HG03196 (cell line): ENCODE measurements around the gene GRM4.
"Not testable (repeated sequence)": the region's sequence is repeated elsewhere in the genome, so short reads cannot be mapped to it uniquely, and the experiment has no call there.

Experiments used
- ATAC-seq: cut with Tn5 transposase; IDR thresholded peaks from one replicate; pipeline ENCODE4 v1.9.1; 2021; ENCODE audit not compliant: unreplicated experiment

GRM4 gene

DNA sequence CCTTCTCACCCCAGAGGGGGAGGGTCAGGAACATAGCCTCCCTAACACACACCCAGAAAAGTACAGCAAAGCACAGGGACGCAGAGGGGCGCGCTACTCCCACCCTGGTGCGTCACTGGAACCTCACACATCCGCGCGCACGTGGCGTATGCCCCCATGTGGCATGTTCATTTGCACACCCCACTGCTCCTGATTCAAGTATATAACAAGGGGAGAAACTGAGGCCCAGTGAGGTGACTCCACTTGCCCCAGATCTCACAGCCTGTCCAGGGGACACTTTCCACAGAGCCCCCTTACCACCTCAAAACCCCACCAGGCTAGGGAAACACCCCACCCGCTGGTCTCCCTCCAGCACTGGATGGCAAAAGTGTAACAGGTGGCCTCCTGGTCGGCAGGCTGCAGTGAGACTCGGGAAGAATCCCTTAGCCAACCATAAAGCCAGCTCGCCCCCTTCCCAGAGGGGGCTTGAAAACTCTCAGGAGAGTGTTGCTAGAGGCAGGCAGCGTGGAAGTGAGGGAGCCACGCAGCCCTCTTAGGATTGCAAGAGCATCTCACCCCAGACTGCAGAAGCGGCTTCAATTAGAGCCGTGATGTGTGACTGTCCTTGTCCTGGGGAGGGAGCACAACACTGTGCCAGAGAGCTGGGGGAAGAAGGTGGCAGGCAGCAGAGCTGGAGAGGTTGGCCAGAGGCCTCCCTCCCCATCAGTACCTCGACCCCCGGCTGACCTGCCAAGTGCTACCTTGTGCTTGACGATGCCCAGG is at the start of gene GRM4:
GRM4 (minus strand) TSS at position 67 of the 762 bp plus-strand sequence. CDS start 12,591 bp downstream, outside the sequence.
- no peak for ATAC-seq

DNA sequence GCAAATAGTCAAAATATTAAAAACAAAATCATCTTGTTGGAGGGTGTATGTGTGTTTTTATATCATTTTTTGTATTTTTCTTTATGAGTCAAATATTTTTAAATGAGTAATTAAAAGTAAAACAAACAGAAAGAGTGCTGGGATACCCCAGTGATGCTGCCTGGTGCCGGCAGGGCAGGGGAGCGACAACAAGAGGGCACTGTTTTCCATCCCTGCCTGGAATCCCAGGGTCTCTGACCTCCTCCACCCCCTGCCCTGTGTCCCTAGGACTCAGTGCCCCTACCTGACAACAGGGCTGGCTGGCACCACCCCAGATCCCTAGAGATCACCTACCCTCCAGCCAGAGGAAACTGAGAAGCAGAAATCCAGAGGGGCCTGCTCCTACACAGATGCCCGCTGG is 48.9 kb upstream of the GRM4 start:
- no peak for ATAC-seq

DNA sequence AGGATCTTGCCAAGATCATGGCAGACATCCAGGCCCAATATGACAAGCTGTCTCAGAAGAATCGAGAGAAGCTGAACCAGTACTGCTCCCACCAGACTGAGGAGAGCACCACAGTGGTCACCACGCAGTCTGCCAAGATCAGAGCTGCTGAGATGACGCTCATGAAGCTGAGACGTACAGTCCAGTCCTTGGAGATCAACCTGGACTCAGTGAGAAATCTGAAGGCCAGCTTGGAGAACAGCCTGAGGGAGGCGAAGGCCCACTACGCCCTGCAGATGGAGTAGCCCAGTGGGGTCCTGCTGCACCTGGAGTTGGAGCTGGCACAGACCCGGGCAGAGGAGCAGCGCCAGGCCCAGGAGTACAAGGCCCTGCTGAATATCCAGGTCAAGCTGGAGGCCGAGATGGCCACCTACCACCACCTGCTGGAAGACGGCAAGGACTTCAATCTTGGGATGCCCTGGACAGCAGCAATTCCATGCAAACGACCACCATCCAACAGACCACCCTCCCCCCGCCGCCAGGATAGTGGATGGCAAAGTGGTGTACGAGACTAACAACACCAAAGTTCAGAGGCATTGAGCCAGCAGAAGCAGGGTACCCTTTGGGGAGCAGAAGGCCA is 44.7 kb upstream of the GRM4 start:
- no peak for ATAC-seq

DNA sequence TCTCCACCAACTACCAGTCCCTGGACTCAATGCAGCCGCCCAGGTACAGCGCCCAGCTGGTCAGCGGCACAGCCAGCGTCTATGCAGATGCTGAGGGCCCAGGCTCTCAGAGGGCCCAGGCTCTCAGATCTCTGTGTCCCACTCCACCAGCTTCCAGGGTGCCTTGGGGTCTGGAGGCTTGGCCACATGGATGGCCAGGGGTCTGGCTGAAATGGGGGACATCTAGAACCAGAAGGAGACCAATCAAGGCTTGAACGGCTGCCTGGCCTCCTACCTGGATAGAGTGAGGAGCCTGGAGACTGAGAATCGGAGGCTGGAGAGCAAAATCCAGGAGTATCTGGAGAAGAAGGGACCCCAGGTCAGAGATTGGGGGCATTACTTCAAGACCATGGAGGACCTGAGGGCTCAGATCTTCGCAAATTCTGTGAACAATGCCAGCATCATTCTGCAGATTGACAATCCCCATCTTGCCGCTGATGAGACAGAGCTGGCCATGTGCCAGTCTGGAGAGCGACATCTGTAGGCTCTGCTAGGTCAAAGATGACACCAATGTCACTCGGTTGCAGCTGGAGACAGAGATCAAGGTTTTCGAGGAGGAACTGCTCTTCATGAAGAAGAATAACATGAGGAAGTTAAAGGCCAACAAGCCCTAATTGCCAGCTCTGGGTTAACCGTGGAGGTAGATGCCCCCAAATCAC is 44.1 kb upstream of the GRM4 start:
- ATAC-seq: no peak

DNA sequence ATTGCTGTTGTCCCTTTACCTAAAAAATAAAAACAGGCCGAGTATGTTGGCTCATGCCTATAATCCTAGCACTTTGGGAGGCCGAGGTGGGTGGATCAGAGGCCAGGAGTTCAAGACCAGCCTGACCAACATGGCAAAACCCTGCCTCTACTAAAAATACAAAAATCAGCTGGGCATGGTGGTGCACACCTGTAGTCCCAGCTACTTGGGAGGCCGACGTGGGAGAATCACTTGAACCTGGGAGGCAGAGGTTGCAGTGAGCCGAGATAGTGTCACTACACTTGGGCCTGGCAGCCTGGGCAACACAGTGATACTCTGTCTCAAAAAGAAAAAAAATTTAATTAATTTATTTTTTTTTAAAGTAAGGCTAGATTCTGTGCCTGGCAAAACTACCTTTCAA is 38.8 kb upstream of the GRM4 start:
- not testable (repeated sequence) for ATAC-seq

DNA sequence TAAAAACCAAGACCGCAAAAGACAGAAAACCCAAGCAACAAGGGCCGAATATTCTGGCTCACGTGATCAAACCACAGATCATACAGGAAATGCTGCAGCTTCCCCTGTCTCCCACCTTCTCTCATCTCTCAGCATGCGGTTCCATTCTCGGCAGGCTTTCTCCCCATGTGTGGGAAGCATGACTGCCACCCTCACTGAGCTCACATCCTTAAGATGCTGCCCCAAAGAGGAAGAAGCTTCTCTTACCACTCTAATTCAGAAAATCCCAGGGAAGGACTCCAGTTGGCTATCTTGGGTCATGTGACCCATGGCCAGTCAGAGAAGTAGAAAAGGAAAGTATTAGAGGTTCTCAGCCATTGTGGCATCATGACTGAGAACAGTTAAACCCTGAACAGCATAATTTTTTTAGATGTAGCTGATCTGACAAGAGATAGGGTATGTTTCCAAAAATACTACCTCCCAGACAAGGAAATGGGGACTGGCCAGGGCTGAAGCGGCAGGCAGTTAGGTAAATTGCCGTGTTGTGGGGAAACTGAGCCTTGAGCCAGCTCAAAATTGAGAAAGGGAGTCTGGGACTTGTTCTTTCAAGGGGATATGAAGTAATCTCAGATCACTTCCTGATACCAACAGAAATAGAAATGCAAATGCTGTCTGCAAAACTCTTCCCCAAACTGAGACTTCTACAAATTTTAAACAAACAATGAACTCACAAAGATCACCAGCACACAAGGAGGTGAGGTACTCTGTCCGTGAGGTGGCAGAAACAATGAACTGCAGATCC is 37.1 kb upstream of the GRM4 start:
- ATAC-seq: no peak

DNA sequence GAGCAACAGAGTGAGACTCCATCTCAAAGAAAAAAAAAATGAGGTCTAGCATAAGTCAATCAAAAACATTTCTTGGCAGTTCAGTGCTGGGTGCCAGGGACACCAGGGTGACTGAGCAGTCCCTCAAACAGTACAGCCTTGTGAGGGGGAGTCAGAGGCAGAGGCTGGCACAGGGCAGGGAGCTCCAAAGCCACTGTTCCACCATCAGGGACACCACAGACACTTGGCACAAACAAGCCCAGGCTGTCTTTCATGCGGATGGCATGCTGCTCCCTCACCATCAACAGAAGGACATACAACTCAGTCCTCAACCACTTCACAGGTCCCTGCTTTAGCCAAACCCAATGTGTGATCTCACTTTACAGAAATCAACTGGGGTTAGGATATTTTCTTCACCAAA is 36.0 kb upstream of the GRM4 start:
- no peak for ATAC-seq

DNA sequence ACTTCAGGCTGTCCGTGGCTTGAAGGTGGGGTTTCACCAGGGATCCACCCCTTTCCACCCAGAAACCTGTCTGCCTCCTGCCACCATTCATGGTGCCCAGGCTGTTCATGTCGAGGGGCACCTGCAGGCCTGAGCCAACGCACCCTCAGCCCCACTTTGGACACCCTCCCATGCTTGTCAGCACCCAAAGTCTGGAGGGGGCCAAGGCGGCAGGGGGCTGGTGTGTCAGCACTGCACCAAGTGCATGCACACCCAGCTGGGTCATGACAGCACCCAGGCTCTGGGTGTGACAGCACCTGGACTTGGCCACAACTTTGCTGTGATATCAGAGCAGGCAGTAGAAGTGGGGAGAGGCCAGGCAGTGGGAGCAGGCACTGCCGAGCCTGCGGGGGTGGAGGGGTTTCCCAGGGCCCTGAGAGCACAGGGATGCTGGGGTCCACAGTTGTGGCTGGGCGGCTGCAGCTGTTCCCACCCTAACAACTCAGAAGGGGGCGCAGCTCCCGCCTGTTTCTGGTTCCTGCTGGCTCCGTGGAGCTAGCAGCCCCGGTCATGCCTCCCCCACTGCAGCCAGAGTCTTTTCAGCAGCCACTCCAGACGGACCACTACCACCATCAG is 33.3 kb upstream of the GRM4 start:
- no peak for ATAC-seq

DNA sequence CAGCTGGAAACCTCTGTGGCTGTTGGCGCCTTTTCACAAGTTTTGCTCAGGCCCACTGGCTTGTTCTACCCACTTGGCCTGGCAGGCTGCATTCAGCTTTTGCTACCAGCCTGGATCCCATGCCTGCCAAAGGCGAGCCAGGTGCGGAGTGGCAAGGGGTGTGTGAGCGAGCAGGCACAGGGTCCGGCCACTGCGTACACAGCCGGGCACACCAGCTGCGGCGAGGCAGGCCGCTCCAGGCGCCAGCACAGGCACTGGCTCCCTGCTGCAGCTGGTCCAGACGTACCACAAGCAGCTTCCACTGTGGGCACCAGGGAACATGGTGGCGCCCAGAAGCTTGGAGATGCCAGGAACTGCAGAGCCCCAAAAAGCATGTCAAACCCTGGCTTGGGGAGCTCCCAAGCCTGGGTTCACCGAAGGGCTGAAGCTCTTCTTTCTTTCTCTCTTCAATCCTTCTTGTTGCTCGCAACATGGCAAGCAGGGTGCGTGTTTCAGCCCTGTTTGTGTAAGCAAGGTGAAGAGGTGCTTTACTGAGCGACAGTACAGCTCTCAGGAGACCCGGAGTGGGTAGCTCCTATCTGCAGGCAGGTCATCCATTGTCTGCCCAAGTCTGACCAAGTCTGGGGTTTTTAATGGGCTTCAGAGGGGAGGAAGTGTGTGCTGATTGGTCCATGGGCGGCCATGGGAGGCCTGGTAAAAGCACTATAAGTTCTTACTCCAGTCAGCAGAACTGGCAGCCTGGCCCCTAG is 32.6 kb upstream of the GRM4 start:
- no peak for ATAC-seq

DNA sequence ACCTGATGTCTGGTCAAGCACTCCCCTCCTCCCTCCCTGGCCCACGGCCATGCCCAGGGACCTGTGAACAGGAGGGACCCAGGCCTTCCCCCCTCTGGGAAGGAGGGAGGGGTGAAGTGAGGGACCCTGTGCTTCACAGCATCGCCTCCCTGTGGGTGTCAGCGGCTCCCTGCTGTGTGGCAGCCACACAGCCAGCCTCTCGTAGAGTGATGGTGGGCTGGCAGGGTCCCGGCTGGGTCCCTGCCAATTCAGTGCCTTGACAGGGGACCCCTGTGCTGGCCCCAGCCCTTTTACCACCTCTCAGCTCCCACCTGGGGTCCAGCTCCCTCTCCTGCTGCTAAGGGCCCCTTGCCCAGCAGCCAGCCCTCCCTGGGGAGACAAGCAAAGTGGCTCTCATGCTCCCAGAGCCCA is 31.3 kb upstream of the GRM4 start:
- no peak for ATAC-seq

DNA sequence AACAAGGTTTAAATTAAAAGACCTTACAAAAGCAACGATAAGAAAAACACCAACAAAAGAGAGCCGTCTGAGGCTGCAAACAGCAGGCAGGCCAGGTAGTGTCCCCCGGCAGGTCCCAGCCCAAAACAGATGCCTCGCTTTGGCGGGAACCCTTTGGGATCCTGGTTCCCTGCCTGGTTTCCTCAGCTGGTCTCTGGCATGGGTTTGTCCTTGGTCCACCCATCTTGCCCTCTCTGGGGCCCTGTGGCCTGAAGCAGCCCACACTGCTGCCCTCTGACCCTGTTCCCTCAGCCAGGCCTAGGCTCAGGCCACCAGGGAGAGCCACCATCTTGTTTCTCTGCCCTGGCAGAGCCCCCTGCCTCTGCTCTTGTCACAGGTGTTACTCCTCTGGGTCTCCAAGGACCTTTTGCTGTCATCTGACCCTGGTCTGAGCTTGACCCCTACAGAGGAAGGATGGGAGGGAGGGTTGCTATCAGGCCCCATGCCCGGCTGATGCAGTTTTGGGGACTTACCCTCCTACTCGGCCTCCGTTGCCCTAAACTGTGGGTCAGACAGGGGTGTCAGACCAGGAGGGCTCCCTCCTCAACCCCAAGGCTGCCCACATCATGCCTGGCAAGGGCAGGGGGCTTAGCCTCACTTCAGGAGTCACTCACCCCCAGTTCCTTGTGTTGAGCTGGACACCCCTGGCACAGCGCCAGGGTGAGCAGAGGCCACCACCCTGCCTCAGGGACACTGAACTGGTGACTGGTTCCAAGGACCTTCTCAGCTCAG is 30.6 kb upstream of the GRM4 start:
- no peak for ATAC-seq

DNA sequence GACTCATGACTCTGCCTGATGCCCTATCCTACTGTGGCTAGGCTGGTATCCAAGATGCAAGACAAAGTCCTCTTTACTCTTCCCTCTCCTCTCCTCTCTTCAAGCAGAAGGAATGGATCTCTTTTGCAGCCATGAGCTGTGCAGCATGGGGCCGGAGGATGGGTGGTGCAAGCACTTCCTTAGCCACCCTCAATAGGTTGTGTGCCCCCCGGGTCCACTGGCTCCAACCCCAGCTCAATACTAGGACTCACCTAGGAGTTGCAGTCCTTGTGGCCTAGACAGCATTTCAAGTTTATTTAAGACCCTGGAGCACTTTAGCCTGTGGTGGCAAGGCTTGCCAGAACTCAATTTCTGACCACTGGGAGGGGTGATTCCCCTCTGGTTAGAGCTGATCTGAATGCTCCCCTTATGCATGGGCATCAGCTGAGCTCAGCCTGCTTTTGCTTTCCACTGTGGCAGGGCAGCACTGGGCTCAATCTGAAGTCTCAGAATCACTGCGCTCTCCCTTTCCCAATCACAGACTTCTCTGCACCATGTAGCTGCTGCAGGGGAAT is 29.0 kb upstream of the GRM4 start:
- no peak for ATAC-seq

DNA sequence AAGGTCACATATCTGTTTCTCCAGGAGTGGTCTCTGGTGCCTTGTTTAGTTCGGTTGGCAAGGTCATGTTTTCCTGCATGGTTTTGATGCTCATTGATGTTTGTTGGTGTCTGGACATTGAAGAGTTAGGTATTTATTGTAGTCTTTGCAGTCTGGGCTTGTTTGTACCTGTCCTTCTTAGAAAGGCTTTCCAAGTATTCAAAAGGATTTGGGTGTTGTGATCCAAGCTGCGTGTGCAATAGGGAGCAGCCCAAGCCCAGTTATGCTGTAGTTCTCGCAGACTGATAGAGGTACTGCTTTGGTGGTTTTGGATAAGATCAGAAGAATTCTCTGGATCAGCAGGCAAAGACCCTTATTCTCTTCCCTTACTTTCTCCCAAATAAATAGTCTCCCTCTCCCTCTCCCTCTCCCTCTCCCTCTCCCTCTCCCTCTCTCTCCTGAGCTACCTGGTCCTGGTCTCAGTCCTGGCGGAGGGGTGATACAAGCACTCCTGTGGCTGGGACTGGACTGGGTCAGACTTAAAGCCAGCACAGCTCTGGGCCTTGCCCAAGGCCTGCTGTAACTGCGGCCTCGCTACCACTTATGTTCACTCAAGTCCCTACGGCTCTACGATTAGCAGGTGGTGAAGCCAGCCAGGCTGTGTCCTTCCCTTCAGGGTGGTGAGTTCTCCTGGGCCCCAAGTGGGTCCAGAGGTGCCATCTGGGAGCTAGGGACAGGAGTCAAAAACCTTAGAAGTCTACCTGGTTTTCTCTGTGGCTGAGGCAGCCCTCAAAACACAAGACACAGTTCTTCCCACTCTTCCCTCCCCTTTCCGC is 27.3 kb upstream of the GRM4 start:
- ATAC-seq: no peak

DNA sequence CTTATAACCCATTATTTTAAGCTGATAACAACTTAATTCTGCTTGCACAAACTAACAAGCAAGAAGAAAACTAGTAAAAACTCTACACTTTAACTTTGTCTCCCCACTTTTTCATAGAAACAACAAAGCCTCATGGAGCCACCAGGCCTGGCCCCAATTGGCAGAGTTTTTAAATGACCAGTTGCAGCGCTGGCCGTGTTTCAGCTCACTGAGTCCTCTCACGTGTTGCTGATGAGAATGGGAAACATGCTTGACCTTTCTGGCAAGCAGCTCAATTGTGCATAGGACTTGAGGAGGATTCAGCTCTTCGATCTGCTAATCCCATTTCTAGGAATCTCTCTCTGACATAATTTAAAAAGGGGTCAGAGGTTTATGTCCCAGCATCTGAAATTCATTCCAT is 24.5 kb upstream of the GRM4 start:
- no peak for ATAC-seq

DNA sequence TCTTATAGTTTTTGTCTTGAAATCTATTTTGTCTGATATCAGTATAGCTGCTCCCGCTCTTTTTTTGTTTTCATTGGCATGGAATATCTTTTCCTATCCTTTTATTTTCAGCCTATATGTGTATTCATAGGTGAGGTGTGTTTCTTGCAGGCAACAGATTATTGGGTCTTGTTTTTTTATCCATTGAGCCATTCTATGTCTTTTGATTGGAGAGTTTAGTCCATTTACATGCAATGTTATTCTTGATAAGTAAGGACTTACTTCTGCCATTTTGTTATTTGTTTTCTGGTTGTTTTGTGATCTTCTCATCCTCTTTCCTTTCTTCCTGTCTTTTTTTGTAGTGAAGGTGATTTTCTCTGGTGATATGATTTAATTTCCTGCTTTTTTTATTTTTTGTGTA is 24.0 kb upstream of the GRM4 start:
- no peak for ATAC-seq

DNA sequence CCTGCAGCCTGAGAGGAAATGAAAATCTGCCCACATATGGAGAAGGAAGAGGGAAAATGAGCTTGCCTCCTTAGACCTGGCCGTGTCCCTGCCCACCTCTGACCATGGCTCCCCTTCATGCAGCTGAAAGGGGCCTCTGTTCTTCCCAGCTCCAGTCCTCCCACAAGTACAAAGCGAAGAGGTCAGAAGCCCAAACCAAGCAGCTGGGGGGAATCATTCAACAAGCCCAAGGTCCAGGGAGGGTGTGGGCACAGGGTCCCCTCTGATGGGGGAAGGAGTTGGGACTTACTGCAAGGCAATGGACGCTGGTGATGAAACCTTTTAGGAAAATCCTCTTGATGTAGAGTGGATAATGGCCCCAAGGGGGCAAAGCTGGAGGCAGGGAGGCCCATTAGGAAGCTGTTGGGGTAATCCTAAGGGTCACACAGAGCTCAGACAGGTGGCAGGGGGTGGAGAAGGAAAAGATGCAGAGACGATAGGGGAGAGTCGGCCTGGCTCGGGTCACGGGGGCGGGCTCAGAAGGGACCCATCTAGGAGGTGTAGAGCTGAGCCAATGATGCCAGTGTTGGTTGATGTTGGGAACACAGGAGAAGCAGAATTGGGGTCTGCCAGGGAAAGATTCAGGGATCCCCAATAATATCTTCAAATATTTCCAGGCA is 16.1 kb upstream of the GRM4 start:
- no peak for ATAC-seq

DNA sequence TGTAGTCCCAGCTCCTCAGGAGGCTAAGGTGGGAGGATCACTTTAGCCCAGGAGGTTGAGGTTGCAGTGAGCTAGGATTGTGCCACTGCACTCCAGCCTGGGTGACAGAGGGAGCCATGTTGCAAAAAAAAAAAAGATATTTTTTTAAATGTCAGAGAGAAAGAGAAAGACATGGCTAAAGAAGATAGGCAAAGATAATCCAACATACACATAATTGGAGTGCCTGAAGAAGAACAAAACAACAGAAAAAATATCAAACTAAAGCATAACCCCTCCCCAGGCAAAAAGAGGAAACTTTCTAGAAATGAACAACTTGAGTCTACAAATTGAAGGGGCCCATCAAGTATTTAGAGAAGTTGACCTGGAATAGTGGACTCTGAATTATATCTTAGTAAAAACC is 14.0 kb upstream of the GRM4 start:
- no peak for ATAC-seq

DNA sequence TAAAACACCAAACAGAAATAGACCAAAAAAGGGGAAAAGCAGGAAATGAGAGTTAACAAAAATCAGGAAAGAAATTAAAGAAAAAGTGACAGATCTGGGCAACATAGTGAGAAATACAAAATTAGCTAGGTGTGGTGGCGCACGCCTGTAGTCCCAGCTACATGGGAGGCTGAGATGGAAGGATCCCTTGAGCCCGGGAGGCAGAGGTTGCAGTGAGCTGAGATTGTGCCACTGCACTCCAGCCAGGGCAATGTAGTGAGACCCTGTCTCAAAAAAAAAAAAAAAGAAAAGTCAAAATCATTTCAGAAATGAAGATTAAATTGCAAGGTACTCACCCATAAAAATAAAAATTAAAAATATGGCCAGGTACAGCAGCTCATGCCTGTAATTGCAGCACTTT is 13.0 kb upstream of the GRM4 start:
- ATAC-seq: no peak
